ENCODE data around the gene NAP1L4.

Gene NAP1L4

DNA sequence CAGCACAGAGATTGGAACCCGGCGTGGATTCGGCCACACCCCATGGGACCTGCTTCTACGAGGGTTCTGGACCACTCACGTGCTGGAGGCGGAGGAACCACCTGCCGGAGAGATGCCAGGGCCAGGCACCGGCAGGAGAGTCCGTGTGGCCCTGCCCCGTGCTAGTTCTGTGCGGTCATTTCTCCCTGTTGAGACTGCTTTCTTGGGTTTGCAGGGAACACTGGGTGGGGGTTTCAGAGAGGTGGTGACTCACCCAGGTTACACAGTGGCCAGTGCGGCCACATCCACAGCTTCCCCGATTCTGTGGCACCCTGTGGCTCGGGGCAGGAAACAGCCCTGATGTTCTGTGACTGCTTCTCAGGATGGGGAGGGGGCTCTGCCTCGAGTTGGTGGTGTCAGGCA, 59.3 kb downstream of the NAP1L4 start:
- DNase-seq (ENCODE audit: low spot score) = no peak
- TF ChIP-seq, protein P1, sequence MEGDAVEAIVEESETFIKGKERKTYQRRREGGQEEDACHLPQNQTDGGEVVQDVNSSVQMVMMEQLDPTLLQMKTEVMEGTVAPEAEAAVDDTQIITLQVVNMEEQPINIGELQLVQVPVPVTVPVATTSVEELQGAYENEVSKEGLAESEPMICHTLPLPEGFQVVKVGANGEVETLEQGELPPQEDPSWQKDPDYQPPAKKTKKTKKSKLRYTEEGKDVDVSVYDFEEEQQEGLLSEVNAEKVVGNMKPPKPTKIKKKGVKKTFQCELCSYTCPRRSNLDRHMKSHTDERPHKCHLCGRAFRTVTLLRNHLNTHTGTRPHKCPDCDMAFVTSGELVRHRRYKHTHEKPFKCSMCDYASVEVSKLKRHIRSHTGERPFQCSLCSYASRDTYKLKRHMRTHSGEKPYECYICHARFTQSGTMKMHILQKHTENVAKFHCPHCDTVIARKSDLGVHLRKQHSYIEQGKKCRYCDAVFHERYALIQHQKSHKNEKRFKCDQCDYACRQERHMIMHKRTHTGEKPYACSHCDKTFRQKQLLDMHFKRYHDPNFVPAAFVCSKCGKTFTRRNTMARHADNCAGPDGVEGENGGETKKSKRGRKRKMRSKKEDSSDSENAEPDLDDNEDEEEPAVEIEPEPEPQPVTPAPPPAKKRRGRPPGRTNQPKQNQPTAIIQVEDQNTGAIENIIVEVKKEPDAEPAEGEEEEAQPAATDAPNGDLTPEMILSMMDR (IDR thresholded peaks at IDR 0.05; ENCODE audit: extremely low read depth, missing control alignments) = no peak

DNA sequence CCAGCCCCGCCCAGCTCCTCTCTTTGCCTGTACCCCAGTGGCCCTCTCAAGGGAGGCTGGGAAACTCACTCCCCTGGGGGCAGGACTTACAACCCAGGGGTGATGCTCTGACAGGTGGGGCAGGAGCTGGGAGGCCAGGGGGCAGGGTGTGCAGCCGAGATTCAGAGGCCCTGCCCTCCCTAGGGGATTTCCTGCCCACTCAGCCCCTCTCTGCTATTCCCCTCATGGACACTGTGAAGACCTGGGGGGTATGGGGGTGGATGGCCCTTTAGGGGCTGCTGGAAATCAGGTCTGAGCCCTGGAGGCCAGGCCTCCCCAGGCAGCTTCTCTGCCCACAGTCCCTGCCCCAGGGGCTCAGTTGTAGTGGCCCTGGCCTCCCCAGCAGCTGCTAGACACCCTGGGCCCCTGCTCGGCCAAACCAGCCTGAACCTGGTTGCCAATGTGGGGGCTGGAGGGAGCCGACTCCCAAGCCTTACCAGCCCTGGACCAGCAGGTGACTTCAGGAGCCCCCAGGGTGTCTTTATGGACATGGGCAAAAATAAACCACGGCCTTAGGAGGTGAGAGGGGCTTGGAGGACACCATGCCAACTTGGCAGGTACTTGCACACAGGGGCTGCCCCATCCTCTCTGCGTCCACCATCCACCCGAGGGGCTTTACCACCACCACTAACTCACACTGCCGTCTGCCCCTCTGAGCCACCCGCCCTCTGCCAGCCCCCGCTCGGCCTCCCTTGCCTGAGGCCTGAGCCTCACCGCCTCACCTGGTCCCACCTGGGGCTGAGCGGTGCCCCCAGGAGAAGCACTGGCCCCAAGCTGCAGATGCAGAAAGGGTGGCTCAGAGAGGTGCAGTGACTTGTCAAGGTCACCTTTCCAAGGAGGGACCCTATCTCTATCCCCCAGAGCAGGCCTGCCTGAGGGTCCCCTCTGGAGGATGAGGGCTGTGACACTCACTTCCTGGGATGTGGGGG, 60.1 kb downstream of the NAP1L4 start:
- TF ChIP-seq, protein P1 (IDR thresholded peaks at IDR 0.05; ENCODE audit: extremely low read depth, missing control alignments) = no peak
- peak; percentile 13 for DNase-seq (ENCODE audit: low spot score)

DNA sequence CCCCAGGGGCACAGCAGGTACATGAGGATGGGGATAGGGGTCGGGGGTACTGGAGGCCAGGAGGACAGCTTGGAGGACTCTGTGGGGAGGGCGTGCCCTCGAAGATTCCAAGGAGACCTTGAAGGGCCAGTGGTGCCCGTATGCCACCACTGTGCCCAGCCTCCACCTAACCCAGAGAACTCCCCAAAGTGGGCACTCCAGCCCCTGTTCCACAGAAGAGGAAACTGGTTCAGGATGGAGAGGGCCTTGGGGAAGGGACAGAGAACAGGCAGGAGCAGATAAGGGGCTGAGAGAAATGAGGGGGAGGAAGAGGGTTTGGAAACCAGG, 60.7 kb downstream of the NAP1L4 start:
- TF ChIP-seq, protein P1 (IDR thresholded peaks at IDR 0.05; ENCODE audit: extremely low read depth, missing control alignments) = no peak

DNA sequence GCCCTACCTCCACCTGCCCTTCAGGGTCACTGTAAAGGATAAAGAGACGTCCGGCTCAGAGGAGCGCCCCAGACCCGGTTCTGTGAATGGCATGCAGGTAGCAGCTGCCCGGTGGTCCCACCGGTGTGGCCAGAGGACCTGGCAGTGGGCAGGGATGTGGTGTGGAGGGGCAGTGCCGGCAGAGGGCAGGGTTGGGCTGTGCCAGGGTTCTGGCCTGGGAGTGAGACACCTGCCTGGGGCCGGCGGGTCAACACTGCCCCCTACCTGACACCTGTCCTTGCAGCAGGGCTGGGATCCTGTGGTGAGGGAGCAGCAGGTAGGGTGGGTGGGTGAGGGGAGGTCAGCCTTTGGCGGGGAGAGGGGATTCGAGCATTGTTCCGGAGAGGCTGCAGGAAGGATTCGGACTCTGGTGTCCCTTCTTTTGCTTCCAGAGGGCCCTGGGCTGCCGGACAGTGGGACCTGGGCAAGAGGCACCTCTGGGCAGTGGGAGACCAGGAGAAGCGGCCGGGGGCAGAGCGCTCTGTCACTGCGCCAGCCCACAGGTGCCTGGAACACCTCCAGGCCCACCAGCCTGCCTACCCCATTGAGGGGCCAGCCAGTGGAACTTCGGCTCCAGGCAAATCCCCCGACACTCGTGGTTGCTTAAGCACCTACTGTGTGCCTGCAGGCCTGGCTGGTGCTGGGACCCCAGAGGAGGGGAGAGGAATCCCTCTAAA, 61.3 kb downstream of the NAP1L4 start:
- TF ChIP-seq, protein P1 (IDR thresholded peaks at IDR 0.05; ENCODE audit: extremely low read depth, missing control alignments) = peak; percentile 57
- DNase-seq (ENCODE audit: low spot score) = peak; percentile 87

More for the DNA sequence above, 60.7 kb downstream of the NAP1L4 start:
- no peak for DNase-seq (ENCODE audit: low spot score)

DNA sequence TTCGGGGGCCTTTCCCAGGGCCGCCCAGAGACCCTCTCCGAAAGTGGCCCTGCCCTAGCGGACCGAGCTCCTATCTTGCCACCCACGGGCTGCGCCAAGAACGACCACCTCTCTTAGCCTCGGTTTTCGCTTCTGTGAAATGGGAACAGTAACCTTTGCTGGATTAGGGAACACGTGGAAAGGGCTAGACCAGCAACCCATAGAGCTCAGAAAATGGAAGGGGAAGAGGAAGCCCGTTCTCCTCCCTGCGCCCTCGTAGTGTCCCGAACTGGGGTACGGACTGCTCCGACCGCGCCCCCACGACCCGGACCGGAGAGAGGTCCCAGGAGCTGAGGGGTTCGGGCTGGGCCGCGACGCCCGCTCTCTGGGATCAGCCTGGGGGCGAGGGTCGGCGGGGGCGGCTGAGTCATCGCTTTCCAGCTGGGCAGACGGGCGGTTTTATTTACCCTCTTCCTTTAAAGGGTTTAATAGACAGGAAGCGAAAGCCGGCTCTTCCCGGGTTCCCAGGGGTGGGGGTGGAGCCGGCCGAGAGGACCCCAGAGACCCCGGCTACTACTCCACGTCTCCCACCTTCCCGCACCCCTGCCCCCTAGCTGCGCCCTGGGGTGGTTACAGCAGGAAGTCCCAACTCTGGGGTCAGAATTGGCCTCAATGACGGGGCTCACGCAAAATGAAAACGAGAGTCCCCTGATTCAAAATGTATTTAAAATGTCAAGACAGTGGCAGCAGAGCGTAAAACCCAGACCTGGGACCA, 62.0 kb downstream of the NAP1L4 start:
- TF ChIP-seq, protein P1 (IDR thresholded peaks at IDR 0.05; ENCODE audit: extremely low read depth, missing control alignments) = peak; percentile 56
- peak; percentile 86 for DNase-seq (ENCODE audit: low spot score)

DNA sequence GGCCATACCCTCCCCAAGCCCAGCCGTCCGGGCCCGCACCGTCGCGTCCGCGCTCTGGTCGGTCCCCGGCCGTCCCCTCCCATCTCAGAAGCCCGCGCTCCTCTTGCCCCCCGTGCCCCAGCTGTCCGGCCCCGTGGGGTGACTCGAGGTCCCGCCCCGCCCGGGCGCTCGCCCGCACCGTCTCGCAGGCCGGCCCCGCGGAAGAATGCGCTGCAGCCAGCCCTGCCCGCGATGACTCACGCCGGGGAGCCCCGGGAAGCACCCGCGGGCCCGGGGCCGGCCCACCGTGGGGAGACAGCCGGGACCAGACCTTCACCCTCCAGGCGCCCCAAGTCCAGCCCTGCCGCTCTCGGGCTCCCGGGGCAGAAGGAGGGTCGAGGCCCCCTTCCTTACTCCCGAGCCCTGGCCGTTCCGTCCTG, 62.6 kb downstream of the NAP1L4 start:
- peak; percentile 83 for DNase-seq (ENCODE audit: low spot score)
- TF ChIP-seq, protein P1 (IDR thresholded peaks at IDR 0.05; ENCODE audit: extremely low read depth, missing control alignments) = no peak
